ENCODE measurements around the gene SDR42E1. TPM values are rescaled to one million over a fixed set of nuclear protein-coding genes. Genes with fewer than 3 reads are reported as not detected.

The SDR42E1 gene
- total RNA-seq, 1 donor from 2014 or later = not detected

DNA sequence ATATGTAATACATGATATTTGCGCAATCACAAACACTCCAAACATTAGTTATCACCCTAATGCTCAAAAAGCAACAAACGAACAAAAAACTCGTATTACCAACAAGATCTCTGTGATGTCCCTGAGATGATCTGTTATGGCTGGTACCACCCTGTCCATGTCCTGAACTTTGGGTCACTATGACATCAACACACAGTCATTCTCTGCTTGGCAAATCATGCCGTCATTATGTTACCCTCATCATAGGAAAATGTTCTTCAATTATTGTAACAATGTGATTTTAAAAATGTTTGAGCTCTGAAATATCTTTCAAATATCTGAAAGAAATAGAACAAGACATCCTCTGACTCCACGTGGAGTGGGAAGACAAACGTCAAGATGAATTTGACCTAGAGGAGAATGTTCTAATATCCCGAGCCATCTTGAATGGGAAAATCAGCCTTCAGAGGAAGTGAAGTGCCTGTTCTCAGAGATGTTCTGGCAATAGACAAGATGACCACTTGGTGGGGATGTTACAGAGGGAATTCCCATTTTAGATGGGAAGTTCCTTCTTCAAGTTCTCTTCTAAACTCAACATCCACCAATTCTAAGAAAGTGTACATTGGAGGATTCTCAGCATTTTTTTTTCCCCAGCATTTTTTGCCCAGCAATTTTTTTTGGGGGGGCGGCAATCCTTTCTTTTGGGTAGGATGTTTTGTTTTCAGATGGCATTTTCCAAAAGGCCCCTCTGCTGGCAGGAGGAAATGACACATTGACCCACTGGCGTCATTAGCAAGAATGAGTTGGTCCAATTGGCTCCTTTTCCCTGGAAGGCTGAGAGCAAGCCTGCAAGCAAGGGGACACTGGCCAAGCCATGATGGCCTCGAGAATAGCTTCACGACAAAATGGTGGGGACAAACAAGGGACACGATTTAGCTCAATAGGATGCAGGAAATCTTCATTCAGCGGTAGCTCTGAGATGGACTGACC is 20.1 kb upstream of the SDR42E1 start:
- TF ChIP-seq, protein P1, sequence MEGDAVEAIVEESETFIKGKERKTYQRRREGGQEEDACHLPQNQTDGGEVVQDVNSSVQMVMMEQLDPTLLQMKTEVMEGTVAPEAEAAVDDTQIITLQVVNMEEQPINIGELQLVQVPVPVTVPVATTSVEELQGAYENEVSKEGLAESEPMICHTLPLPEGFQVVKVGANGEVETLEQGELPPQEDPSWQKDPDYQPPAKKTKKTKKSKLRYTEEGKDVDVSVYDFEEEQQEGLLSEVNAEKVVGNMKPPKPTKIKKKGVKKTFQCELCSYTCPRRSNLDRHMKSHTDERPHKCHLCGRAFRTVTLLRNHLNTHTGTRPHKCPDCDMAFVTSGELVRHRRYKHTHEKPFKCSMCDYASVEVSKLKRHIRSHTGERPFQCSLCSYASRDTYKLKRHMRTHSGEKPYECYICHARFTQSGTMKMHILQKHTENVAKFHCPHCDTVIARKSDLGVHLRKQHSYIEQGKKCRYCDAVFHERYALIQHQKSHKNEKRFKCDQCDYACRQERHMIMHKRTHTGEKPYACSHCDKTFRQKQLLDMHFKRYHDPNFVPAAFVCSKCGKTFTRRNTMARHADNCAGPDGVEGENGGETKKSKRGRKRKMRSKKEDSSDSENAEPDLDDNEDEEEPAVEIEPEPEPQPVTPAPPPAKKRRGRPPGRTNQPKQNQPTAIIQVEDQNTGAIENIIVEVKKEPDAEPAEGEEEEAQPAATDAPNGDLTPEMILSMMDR (conservative IDR thresholded peaks at IDR 0.05) = peak; percentile 64
- Mint-ChIP-seq H3K4me1 (no peaks in the 10 kb centered on the region), H3K4me3 (no peak overlapping the region), H3K36me3 (ENCODE audit: low read depth) (no peaks in the 10 kb centered on the region), H3K27me3 (ENCODE audit: low read depth) (peaks cover 9% of the 10 kb centered on the region), H3K27ac (ENCODE audit: unreplicated experiment) (no peak overlapping the region), H3K9me3 (no peaks in the 10 kb centered on the region)
- no peak for DNase-seq (ENCODE audit: low read depth, low spot score)

DNA sequence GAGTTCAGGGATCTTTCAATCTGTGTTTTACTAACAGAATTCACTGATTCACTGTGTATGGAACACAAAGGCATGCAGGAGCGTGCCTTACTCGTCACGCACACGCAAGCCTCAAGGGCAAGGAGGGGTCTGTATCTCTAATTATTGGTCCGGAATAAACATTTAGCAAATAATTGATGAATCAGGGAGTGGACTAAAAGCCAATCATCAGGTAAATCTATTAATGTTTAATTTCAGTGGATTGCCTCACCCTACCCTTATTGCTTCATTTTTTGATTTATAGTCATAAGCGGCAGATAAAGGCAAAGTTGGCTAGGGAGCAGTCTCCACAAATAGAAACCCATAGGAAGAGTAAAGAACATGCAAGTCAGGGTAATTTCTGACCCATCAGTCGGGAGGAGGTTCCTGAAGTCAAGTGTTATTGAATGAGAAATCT is 16.4 kb upstream of the SDR42E1 start:
- TF ChIP-seq, protein P1 (conservative IDR thresholded peaks at IDR 0.05) = no peak
- H3K36me3 Mint-ChIP-seq (ENCODE audit: low read depth) = no peaks in the 10 kb centered on the region
- H3K27ac Mint-ChIP-seq (ENCODE audit: unreplicated experiment) = no peak overlapping the region
- H3K4me3 Mint-ChIP-seq = no peak overlapping the region
- no peaks in the 10 kb centered on the region for H3K4me1 Mint-ChIP-seq
- H3K9me3 Mint-ChIP-seq = no peaks in the 10 kb centered on the region
- peaks cover 30% of the 10 kb centered on the region for H3K27me3 Mint-ChIP-seq (ENCODE audit: low read depth)
- no peak for DNase-seq (ENCODE audit: low read depth, low spot score)

DNA sequence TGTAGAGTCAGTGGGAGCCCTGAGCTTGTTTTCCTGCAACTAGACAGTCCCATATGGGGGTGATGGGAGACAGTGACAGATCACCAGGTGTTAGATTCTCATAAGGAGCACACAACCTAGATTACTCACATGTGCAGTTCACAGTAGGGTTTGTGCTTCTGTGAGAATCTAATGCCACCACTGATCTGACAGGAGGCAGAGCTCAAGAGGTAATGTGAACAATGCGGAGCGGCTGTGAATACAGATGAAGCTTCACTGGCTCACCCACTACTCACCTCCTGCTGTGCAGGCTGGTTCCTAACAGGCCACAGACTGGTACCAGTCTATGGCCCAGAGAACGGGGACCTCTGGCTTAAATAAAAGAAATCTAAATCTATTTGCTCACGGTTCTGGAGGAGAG is 13.6 kb upstream of the SDR42E1 start:
- no peaks in the 10 kb centered on the region for H3K4me1 Mint-ChIP-seq
- peaks cover 28% of the 10 kb centered on the region for H3K27me3 Mint-ChIP-seq (ENCODE audit: low read depth)
- H3K4me3 Mint-ChIP-seq = no peak overlapping the region
- TF ChIP-seq, protein P1 (conservative IDR thresholded peaks at IDR 0.05) = no peak
- no peak for DNase-seq (ENCODE audit: low read depth, low spot score)
- no peaks in the 10 kb centered on the region for H3K36me3 Mint-ChIP-seq (ENCODE audit: low read depth)
- H3K9me3 Mint-ChIP-seq = no peaks in the 10 kb centered on the region
- H3K27ac Mint-ChIP-seq (ENCODE audit: unreplicated experiment) = no peak overlapping the region

DNA sequence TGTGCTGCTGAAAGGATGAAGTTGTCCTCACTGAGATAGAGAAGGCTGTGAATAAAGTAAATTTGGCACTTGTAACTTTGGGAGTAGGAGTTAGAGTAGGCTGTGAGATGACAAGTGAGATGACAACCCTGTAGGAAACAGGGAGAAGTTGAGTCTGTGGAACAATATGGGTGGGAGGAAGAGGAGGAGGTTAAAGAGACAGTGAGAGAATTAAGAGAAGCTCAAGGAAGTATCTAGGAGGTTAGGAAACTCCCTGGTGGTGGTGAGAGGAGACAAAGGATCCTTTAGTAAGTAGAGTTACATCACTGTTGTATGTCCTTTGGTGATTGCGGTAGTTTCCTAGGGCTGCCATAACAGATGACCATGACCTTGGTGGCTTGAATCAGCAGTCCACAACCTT is 13.0 kb upstream of the SDR42E1 start:
- DNase-seq (ENCODE audit: low read depth, low spot score) = no peak
- no peaks in the 10 kb centered on the region for H3K36me3 Mint-ChIP-seq (ENCODE audit: low read depth)
- no peaks in the 10 kb centered on the region for H3K4me1 Mint-ChIP-seq
- no peaks in the 10 kb centered on the region for H3K9me3 Mint-ChIP-seq
- H3K4me3 Mint-ChIP-seq = no peak overlapping the region
- no peak overlapping the region for H3K27ac Mint-ChIP-seq (ENCODE audit: unreplicated experiment)
- H3K27me3 Mint-ChIP-seq (ENCODE audit: low read depth) = peaks cover 33% of the 10 kb centered on the region
- TF ChIP-seq, protein P1 (conservative IDR thresholded peaks at IDR 0.05) = no peak

DNA sequence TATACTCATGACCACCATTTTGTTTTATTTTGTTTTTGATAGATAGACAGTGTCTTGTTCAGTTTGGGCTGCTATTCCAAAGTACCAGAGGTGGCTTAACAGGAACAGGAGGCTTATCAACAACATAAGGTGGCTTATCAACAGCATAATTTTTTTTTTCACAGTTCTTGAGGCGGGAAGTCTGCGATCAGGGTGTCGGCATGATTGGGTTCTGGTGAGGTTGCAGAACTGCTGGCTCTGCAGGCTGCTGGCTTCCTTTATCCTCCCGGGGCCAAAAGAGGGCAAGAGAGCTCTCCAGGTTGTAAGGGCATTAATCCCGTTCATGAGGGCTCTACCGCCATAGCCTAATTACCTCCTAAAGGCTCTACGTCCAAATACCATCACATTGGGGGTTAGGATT is 11.9 kb upstream of the SDR42E1 start:
- no peak overlapping the region for H3K27ac Mint-ChIP-seq (ENCODE audit: unreplicated experiment)
- H3K27me3 Mint-ChIP-seq (ENCODE audit: low read depth) = peaks cover 37% of the 10 kb centered on the region
- no peak for DNase-seq (ENCODE audit: low read depth, low spot score)
- no peak overlapping the region for H3K4me3 Mint-ChIP-seq
- H3K9me3 Mint-ChIP-seq = no peaks in the 10 kb centered on the region
- no peaks in the 10 kb centered on the region for H3K4me1 Mint-ChIP-seq
- TF ChIP-seq, protein P1 (conservative IDR thresholded peaks at IDR 0.05) = no peak
- no peaks in the 10 kb centered on the region for H3K36me3 Mint-ChIP-seq (ENCODE audit: low read depth)

Data from neural crest cell (in vitro differentiated cells).